Measurements from ENCODE around the gene HAAO.
A peak's percentile ranks its signal among the peaks of the same experiment; 100 is the strongest.

Gene HAAO

GRCh38 chr2:42829671-42830440 lies 37.5 kb upstream of the HAAO start:
- in situ Hi-C loops (cut with HindIII; ENCODE audit: low pct_ligation_motif_present, low sequenced_read_pairs) = no loop called here
- Histone ChIP-seq H3K27ac (no peak overlapping the region), H3K36me3 (replicated peaks) (no peaks in the 10 kb centered on the region), H3K4me3 (ENCODE audit: low read depth, low read length) (no peak overlapping the region), H3K27me3 (replicated peaks) (no peaks in the 10 kb centered on the region)
- no peak for DNase-seq
- TF ChIP-seq, protein P1, sequence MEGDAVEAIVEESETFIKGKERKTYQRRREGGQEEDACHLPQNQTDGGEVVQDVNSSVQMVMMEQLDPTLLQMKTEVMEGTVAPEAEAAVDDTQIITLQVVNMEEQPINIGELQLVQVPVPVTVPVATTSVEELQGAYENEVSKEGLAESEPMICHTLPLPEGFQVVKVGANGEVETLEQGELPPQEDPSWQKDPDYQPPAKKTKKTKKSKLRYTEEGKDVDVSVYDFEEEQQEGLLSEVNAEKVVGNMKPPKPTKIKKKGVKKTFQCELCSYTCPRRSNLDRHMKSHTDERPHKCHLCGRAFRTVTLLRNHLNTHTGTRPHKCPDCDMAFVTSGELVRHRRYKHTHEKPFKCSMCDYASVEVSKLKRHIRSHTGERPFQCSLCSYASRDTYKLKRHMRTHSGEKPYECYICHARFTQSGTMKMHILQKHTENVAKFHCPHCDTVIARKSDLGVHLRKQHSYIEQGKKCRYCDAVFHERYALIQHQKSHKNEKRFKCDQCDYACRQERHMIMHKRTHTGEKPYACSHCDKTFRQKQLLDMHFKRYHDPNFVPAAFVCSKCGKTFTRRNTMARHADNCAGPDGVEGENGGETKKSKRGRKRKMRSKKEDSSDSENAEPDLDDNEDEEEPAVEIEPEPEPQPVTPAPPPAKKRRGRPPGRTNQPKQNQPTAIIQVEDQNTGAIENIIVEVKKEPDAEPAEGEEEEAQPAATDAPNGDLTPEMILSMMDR (IDR thresholded peaks at IDR 0.05; ENCODE audit: low read depth, low read length, missing control alignments) = no peak

GRCh38 chr2:42828487-42829425 lies 36.4 kb upstream of the HAAO start:
- Histone ChIP-seq H3K27ac (no peak overlapping the region), H3K4me3 (ENCODE audit: low read depth, low read length) (no peak overlapping the region), H3K36me3 (replicated peaks) (no peaks in the 10 kb centered on the region), H3K27me3 (replicated peaks) (no peaks in the 10 kb centered on the region)
- DNase-seq = peak; percentile 54
- in situ Hi-C loops (cut with HindIII; ENCODE audit: low pct_ligation_motif_present, low sequenced_read_pairs) = no loop called here
- TF ChIP-seq, protein P1 (IDR thresholded peaks at IDR 0.05; ENCODE audit: low read depth, low read length, missing control alignments) = peak; percentile 90

DNA sequence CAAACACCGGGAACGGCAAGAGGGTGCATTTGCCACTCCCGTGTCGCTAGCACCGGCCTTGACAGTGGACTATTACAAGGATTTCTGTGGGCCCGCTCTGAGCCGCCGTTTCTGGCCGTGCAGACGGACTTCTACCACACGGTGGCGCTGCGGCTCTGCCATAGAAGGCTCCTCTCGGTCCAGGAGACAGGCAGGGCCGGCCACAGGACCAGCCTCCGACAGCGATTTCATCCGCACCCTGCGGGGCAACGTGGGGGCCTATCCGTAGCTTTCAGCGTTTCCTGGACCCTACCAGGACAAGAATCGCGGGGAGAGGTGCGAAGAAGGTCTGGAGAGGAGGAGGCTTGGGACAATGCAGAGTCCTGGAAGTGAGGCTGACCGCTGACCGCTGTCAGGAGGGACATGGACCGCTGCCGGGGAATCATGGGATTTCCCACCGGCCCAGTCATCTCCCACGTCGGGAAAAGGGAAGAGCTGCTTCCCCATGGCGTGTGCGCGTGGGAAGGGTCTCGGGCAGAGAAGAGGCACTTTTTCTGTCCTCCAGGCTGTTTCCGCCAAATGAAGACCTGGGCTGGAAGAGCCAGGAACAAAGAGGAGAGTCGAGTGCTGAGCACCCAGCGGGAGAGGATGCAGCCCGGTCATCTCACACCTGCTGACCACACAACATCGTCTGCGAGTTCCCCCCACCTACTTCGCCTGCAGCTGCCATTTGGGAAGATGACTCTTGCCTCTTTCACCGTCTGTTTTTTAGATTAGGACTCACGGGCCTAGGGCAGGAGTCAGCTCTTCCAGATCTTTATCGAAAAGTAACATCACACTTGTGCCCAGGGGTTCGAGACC lies 35.5 kb upstream of the HAAO start:
- peak; percentile 80 for DNase-seq
- peak overlapping the region; percentile 49 for H3K4me3 ChIP-seq (ENCODE audit: low read depth, low read length)
- no peaks in the 10 kb centered on the region for H3K36me3 ChIP-seq (replicated peaks)
- TF ChIP-seq, protein P1 (IDR thresholded peaks at IDR 0.05; ENCODE audit: low read depth, low read length, missing control alignments) = peak; percentile 94
- in situ Hi-C loops (cut with HindIII; ENCODE audit: low pct_ligation_motif_present, low sequenced_read_pairs) = no loop called here
- H3K27me3 ChIP-seq (replicated peaks) = no peaks in the 10 kb centered on the region
- H3K27ac ChIP-seq = no peak overlapping the region

GRCh38 chr2:42826231-42826630 lies 33.8 kb upstream of the HAAO start:
- Histone ChIP-seq H3K4me3 (ENCODE audit: low read depth, low read length) (no peak overlapping the region), H3K36me3 (replicated peaks) (no peaks in the 10 kb centered on the region), H3K27ac (no peak overlapping the region), H3K27me3 (replicated peaks) (no peaks in the 10 kb centered on the region)
- in situ Hi-C loops (cut with HindIII; ENCODE audit: low pct_ligation_motif_present, low sequenced_read_pairs) = no loop called here
- TF ChIP-seq, protein P1 (IDR thresholded peaks at IDR 0.05; ENCODE audit: low read depth, low read length, missing control alignments) = no peak
- no peak for DNase-seq

DNA sequence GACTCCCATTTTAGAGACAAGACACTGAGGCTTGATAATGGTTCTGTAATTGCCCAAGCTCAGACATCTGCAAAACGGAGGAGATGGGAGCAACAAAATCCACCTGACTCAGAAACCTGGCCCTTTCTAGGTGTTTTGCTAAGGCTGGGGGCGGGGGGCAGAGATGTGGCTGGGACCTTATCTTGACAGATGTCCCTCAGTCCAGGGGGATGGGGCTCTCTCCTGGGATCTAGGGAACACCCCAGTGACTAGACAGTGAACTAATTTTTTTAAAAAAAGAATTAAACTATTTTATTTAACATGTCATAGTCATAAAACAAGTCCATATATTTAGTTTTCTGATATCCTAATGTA lies 32.0 kb upstream of the HAAO start:
- Histone ChIP-seq H3K36me3 (replicated peaks) (no peaks in the 10 kb centered on the region), H3K4me3 (ENCODE audit: low read depth, low read length) (no peak overlapping the region), H3K27ac (no peak overlapping the region), H3K27me3 (replicated peaks) (no peaks in the 10 kb centered on the region)
- in situ Hi-C loops (cut with HindIII; ENCODE audit: low pct_ligation_motif_present, low sequenced_read_pairs) = no loop called here
- TF ChIP-seq, protein P1 (IDR thresholded peaks at IDR 0.05; ENCODE audit: low read depth, low read length, missing control alignments) = no peak
- DNase-seq = no peak

Measured in brain microvascular endothelial cell (primary cell).